CD4-positive, alpha-beta T cell treated with Interleukin-4 for 4 hours (primary cell): ENCODE data around the gene ARV1.

Experiments
- DNase-seq: peaks from one replicate; pipeline ENCODE4 v3.0.0-alpha.2; 2020

Gene ARV1

DNA sequence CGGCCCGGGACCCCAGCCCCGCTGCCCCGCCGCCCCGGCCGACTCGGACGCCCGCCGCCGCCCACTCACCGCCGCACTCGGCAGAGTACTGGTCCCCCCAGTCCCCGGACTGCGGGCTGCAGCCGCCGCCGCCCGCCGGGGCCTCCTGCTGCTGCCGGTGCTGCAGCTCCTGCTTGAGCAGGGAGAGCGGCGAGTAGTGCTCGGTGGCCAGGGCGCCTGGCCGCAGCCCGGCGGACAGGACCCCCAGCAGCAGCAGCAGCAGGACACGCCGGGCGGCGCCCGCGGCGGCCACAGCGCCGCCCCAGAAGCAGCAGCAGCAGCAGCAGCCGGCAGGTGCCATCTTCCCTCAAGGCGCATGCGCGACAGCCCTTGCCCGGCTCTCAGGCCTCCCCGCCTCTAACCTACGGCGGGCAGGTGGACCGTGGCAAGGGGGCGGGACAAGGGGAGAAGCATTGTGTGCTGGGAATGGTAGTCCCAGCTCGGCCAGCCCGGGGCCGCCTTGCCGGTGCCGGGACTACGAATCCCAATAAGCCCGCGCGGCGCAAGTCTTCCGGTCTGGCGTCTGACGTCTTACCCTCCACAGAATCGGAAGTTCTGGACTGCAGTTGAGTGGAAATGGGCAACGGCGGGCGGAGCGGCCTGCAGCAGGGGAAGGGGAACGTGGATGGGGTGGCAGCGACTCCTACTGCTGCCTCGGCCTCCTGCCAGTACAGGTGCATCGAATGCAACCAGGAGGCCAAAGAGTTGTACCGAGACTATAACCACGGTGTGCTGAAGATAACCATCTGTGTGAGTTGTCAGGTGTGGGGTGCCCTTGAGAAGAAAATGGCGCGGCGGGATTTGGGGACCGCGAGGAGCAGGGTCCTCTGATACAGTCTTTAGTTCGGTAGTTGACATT is at the start of gene ARV1, which contains the start of gene TTC13:
ARV1 (plus strand) TSS at position 604 of the 898 bp plus-strand sequence; CDS start at position 616, 12 bp downstream.
TTC13 (minus strand) TSS at position 371 of the 898 bp plus-strand sequence; CDS start at position 340, 31 bp downstream.
- DNase-seq = peak; percentile 99

DNA sequence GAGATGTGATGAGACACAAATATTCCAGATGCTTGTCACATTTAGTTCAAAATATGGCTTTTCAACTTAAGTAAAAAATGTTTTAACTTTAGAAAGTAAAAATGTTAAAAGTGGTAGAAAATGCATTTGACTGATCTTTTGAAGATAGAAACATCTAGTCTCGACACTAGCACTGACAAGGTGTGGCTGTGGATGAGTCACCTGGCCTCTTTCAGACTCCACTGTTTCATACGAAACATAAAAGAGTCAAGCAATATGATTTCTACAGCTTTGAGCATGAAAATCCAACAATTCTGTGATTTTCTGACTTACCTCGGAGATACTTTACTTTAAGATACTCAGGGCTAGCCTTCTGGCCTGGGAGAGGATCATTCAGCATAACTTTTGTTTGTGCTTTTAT is 47.9 kb upstream of the ARV1 start:
- DNase-seq = no peak

DNA sequence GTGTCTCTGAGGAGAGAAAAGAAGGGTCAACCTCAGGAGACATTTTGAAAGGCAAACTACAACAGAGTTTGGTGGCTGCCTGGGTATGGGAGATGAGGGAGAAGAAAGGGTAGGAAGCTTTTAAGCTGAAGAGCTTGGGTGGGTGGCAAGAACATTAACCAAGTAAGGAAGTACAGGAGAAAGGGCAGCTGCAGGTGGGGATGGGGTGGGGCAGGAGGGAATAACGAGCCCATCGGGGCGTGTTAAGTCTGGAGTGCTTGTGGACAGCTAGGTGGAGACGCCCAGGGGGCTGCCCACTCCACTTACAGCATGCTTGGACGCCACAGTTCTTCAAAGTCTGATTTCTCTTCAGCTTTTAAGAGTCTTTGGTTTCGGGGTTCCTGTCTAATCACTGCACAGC is 43.0 kb upstream of the ARV1 start:
- DNase-seq = no peak

DNA sequence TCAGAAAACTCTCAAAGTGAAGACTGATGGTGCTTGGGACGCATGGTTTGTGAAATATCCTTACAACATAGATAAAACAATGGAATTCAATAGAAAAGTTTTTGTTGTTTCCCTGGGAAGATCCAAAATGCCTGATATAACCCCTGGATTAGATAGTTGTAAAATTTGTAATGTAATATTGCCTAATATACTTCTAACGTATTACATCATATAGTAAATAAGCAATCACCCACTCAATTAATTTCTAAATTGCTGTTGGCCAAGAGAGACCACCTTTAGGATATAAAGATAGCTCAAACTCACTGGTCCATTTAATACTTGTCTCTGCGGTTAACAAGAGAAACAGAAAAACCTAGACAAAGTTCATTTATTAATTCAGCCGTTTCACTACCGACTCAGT is 42.4 kb upstream of the ARV1 start:
- no peak for DNase-seq

DNA sequence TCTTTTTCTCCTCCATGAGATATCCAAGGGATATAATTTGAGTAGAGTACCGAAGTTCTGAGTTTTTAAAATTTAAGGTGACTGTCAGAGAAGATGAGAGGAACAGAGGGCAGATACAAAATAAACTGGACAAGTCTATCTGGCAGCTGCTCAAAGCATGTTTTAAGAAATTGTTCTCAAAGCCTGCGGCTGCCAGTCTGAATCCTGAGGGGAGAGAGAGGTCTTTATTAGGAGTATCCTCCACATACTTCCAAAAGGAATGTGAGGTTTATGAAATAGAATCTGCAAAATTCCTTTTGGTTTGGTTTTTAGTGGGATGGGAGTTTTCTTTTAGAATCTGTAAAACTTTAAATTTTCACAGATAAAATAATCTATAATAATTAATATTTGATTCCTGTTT is 41.5 kb upstream of the ARV1 start:
- no peak for DNase-seq

DNA sequence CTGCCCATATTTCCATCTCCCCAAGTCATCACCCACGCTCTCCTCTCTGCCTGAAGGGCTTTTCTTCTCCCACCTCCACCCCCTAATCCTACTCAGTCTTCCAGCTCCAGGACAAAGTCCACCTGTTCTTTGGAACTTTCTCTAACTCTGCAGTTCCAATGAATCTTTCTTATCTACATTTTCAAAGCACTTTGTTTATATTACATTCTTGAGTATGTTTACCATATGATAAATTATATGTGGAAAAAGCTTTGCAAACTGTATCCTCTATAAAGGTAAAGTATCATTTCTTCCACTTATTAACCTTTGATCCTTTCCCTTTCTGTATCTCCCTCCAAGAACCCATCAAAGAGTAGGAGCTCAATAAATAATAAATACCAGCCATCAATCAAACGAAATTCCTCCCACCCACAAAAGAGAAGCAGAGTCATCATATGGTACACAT is 39.9 kb upstream of the ARV1 start:
- no peak for DNase-seq

DNA sequence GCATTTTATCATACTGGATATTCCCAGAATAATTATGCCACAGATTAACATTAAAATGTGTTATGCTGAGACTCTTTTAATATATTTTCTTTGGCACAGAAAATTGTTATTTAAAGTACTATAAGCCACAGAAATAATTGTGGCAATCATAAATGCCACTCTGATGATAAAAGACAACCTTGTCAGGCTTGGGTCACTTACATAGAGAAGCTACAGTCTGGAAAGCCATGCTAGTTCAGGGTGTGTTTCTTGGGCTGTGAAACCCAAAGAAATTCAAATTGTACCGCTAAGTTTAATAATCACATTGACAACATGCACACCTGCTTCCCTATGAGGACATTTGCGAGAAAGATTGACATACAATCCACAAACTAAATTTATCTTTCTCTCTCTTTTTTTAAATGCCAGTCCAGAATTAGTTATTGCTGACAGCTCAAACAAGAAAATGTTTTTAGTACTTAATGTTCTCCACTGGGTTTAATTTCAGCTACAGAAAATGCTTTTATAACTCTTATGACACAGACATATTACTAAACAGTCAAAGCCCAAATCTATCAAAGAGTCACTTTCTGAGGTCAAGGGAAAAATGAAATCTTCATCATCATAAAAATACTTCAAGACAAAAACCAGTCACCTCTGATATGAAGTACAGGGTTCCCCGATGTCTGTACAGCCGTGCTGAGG is 38.9 kb upstream of the ARV1 start:
- DNase-seq = no peak

DNA sequence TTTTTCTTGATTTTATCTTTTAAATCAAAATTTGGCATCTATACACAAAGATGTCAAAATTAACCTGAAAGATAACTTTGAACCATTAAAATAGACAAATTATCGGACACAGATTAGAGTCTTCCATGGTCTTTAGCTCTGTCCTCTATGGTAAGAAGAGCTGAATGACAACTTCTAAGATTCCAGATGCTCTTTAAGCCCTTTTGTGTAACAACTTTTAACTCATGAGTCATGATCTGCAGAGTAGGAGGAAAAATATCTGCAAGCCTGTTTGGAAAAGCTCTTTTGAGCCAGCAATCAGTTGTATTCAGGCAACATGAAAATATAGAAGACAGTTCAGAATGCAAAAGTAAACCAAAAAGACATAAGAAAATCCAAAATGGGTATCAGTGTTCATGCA is 38.0 kb upstream of the ARV1 start:
- DNase-seq = no peak

DNA sequence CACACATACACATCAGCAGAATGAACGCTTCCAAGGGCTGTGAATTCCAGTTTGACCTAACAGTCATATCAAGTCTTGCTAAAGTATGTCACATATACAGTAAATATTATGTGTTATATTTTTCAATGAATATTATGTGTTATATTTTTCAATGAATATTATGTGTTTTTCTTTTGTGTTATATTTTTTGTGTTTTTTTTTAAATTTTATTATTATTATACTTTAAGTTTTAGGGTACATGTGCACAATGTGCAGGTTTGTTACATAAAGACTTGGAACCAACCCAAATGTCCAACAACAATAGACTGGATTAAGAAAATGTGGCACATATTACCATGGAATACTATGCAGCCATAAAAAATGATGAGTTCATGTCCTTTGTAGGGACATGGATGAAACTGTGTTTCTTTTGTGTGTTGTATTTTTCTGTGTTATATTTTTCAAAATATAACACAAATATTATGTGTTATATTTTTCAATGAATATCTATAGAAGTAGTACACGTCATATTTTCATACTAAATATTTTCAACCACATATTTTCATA is 35.8 kb upstream of the ARV1 start:
- no peak for DNase-seq

DNA sequence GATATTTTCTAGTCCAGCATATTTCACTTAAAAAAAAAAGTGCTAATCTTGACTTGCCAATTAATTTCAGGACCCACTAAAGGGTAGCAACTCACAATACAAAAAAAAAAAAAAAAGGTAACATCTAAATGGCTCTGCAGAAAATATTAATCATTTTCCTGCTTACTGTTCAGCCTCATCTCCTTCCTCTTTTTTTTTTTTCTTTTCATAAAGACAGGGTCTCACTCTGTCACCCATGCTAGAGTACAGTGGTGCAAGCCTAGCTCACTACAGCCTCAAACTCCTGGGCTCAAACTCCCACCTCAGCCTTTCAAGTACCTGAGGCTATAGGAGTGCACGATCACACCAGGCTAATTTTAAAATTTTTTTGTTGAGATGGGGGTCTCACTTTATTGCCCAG is 30.6 kb upstream of the ARV1 start:
- DNase-seq = no peak

DNA sequence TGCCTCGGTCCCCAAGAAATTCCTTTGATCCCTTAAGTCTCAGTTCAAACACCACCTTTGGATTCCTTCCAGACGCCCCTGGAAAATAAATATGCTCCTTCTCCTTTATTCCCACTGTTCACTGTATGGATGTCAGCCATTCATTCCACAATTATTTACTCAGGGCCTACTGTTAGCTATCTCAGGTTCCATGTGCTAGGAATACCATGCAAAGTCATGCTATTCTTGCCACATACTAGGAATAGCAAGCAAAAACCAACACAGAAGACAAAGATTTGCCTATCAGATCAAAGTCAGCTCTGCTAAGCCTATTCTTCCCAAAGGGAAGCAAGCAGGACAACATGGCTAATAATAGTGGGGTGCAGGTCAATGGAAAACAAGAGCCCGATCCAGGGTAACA is 30.0 kb upstream of the ARV1 start:
- no peak for DNase-seq

DNA sequence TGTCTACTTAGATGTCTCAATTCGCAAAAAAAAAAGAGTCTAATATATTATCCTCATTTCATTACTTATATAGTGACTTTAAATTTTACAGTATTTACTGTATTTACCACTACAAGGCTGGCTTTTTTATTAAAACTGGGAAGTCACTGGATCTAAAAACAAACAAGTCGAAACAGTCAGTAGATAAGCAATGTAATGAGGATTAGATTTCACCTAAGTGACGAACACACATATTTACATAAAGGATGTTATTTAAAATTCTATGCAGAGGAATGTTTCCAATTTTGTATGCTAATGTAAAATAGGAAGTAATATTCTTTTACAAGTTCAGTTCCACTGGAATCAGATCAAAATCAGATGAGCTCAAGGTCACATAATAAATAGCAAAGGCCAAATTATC is 28.5 kb upstream of the ARV1 start:
- no peak for DNase-seq

DNA sequence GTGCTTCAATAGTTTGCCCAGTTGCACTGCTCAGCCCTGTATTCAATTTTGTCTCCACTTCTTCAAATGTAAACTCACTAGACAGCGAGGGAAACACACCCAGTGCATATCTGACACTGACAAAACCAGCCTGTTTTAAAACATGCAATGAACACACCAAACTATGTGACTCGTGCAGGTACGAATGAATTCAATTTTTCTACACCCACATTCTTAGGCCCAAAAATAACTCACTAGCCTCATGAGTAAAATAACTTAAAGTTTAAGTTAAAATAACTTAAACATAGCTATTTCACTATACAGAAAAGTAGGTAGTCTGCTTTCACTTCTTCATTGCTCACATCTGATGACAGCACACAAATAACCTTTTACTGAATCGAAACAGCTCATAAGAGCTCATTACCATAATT is 21.3 kb upstream of the ARV1 start:
- no peak for DNase-seq

DNA sequence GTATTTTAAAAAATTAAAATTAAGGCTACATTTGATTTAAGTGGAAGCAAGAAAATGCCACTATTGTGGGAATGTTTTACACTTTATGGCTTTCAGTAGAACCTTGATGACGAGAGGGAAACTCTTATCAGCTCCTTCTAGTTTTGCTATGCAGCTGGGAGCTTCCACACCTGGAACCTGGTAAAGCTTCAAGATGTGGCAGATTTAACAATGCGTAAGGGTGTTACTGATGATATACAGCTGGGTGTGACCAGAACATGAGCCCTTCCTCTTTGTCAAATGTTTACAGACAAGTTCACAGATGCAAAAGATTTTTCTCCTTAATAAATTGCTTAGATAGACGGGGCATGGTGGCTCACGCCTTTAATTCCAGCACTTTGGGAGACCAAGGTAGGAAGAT is 20.5 kb upstream of the ARV1 start:
- no peak for DNase-seq

DNA sequence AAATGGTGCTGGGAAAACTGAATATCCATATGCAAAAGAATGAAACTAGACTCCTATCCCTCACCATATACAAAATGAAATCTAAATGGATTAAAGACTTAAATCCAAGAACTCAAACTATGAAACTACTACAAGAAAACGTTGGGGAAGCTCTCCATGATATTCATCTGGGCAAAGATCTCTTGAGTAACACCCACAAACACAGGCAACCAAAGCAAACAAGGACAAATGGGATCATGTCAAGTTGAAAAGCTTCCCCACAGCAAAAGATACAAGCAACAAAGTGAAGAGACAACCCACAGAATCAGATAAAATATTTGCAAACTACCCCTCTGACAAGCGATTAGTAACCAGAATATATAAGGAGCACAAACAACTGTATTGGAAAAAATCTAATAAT is 14.0 kb upstream of the ARV1 start:
- DNase-seq = no peak

DNA sequence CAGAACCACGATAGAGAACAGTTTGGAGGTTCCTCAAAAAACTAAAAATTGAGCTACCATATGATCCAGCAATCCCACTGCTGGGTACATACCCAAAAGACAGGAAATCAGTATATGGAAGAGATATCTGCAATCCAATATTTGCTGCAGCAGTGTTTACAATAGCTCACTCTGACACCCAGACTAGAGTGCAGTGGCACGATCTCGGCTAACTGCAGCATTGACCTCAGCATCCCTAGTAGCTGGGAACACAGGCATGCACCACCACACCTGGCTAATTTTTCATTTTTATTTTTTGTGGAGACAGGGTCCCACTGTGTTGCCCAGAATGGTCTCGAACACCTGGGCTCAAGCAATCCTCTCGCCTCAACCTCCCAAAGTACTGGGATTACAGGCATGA is 13.4 kb upstream of the ARV1 start:
- no peak for DNase-seq

DNA sequence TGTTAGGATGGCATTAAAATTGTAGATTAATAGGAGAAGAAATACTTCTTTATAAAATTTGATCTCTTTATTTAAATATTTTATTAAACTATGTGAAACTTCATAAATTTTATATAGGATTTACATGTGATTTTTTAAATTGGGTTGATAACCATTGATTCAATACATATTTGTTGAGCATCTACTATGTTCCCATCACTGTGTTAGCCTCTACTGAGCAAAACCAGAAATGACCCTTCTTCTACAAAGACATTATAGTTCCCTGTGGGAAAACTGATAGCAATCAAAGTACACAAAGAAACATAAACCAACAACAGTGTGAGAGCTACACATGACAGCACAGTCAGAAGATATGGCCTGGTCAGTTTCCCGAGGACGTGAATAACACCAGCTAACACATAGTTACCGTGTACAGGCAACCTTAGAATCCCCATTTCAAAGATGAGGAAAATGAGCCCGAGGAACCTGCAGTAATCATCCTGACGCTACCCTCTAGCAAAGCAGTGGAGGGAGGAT is 12.5 kb upstream of the ARV1 start:
- DNase-seq = no peak

DNA sequence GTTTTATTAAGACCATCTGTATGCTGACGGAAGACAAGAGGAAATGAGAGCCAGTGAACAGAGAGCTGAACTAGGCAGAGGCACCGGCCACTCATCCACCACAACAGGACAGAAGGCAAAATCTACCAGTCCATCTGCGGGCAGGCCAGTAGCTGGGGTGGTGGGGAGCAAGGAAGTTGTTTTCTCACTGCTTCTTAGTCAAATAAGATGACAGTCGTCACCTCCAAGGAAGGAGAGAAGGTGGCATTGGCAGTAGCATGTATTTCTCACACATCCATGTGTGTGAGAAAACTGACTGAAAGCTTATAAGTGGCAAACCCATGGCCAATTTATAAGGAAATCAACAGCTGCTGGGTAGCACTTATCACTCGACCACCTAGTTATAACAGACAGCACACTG is 8.5 kb upstream of the ARV1 start:
- no peak for DNase-seq

DNA sequence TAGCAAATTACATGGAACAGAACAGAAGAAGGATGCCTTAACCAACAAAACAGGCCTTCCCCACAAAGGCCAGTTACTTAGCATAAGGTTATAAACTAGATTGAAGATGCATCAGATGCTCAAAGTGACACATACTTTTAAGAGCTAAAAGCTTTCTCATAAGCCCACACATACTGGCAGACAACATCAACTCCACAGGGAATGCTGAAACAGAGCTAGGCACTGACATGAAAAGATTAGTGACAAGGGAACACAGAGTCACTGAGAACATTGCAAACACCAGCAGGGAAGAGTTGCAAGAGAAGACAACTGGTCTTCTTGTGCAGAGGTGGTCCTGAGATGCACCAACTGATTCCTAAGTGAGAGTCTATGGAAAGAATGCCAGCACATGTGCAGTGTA is 7.1 kb upstream of the ARV1 start:
- no peak for DNase-seq

DNA sequence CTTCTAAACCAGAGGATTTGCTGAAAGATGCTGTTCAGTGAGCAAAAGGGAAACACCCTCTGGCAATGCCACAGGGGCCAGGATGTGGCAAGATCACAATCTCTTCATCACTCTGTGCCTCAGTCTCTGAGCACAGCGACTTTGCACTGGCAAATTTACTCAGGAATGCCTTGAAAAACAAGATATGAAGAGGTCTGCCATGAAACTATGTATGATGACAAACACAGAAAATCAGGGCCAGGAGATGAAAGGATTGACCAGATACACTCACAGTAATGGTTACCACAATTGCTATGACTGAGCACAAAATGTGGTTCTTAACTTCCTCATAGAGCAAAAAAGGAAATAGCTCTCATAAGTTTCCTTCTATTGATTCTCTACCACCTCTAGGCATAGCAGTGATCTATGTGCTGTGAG is 6.0 kb upstream of the ARV1 start:
- DNase-seq = peak; percentile 85

DNA sequence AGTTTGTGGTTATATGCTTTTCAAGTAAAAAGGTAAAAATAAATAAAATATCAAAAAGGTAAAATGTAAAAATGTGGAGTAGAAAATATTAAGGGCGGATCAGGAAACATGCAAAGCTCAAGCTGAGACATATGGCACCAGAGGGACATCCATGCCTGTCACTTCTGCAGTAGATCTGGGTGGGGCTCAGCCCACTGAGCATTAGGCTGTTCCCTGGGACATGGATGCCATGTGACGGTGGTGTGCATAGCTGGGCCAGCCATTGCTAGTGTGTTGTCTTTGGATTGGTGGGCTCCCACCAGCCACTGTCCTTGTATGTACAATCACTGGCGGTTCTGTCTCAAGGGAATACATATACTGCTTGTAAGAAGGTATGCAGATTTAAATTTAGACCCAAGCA is 3.3 kb upstream of the ARV1 start:
- no peak for DNase-seq

DNA sequence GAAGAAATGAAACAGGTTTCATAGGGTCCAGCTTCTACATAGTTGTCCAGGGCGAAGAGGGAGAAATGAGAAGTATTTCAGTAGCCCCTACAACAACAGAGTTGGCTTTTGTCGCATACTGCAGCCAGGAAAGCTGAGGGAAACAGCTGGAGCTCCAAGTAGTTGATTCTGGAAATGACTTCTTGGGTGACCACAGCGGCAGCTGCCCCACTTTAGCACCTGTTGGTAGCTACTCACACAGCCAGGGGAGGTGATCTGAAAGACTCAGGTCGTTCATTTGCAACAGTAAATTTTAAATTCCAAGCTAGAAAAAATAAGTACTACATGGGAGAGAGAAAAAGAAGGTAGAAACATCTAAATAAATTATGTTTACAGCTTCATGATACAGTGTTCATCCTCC is 2.5 kb upstream of the ARV1 start:
- no peak for DNase-seq

DNA sequence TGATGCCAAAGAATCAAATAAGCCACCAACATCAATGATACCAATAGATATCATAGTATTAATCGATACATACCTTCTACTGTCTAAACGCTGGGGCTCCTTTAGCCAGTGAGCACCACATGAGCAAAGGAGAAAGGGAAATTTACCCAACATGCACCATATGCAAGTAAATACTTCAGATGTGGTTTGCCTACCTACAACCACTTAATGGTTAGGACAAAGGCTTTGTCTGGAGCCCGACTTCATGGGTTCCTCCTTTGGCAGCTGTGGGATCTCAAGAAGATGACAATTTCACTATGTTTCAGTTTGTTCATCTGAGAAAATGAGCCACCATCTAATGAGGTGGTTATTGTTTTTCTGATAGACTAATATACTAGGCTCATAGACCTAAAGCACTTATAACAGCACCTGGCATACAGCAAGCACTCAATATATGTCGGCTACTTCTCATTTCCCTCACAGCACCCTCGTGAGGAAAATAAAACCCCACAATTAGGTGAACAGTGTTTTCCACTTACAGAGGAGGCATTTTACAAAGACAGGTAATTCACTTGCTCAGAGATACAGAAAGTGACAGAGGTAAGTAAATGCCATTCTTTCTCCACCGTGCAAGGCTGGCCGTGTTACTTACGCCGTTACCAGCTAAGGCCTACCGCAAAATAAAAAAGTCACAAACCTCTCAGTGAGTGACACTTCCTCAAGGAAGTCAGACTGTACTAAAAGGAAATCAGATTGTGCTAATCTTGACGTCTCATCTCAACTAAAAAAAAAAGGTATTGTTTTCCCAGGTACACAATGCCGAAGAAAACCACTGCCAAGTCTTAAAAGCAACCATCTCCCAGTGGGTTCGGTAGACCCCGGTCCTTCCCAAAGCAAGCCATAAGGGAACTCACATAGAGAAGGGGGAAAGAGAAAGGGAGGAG is 1.8 kb upstream of the ARV1 start:
- peak; percentile 68 for DNase-seq
